ENCODE measurements around the gene ITM2C. TPM values are rescaled to one million over a fixed set of nuclear protein-coding genes. Genes with fewer than 3 reads are reported as not detected.

Gene ITM2C
- total and polyA plus RNA-seq, 2 of the 8 experiments (the other 6 are each of a cell fraction or from before 2014, with no cell fraction given), result 362 to 742 TPM

DNA sequence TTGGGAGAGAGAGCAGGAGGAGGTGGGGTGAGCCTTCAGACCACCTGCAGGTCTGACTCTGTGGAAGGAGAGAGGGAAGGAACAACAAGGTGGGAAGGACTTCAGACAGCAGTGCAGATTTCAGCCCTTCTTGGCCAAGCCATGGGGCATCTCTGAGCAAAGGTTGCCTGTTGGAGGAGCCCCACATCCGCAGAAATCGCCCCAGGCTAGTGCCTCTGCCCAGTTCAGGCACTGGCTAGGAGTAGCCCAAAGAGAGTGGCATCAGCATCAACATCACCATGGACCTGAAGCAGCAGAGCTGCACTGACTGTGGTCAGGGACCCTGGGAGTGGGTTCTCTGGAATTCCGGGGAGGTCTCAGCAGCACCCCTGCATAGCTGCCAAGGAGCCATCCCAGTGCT, 50.1 kb downstream of the ITM2C start:
- Histone ChIP-seq H4K5ac (ENCODE audit: insufficient read length, low read depth, low read length) (no peak overlapping the region), H3K4ac (replicated peaks; ENCODE audit: insufficient read length, low read depth, low read length) (no peak overlapping the region), H2AFZ (ENCODE audit: low read length) (no peak overlapping the region), H3K9ac (replicated peaks in 1 of 4; ENCODE audit: extremely low read depth in 1 of 4, low read depth in 3 of 4, low read length in 3 of 4) (no peak overlapping the region), H4K91ac (replicated peaks; ENCODE audit: insufficient read length, low read length) (peak overlapping the region; percentile 19), H3K36me3 (ENCODE audit: control insufficient read depth in 2 of 4, insufficient read depth in 4 of 4, low read length in 3 of 4) (no peaks in the 10 kb centered on the region), H2BK120ac (replicated peaks; ENCODE audit: low read depth, low read length) (no peak overlapping the region), H3K14ac (ENCODE audit: insufficient read length) (no peak overlapping the region), H2BK5ac (ENCODE audit: low read depth, low read length) (no peak overlapping the region), H3K27ac (ENCODE audit: low read depth, low read length) (no peak overlapping the region), H3K23ac (ENCODE audit: insufficient read length) (no peak overlapping the region), H2BK12ac (ENCODE audit: low read depth, low read length) (no peak overlapping the region), H3K4me3 (ENCODE audit: extremely low read depth in 1 of 4, insufficient read depth in 2 of 4, low read depth in 3 of 4, low read length in 4 of 4) (no peak overlapping the region), H2AK5ac (ENCODE audit: low read depth, low read length) (no peak overlapping the region), H3K27me3 (replicated peaks in 1 of 4; ENCODE audit: control insufficient read depth in 3 of 4, extremely low read depth in 1 of 4, insufficient read depth in 3 of 4, low read length in 3 of 4) (no peaks in the 10 kb centered on the region), H3K79me1 (ENCODE audit: low read depth, low read length) (no peaks in the 10 kb centered on the region), H2BK20ac (ENCODE audit: low read length) (no peak overlapping the region), H4K20me1 (replicated peaks in 1 of 2; ENCODE audit: control insufficient read depth in 1 of 2, insufficient read depth in 2 of 2, low read length in 2 of 2) (no peaks in the 10 kb centered on the region), H3K79me2 (ENCODE audit: control insufficient read depth in 1 of 2, insufficient read depth in 2 of 2, low read length in 2 of 2) (no peaks in the 10 kb centered on the region), H3K9me3 (ENCODE audit: insufficient read depth in 2 of 2, low read depth in 1 of 2, low read length in 1 of 2) (no peaks in the 10 kb centered on the region), H4K8ac (ENCODE audit: extremely low read depth, insufficient read depth, low read length) (no peak overlapping the region), H3K56ac (replicated peaks; ENCODE audit: insufficient read length, low read depth, low read length) (no peak overlapping the region), H3K23me2 (ENCODE audit: low read depth, low read length) (peaks cover 2% of the 10 kb centered on the region; the same call in 1 of the 2 replicates), H2BK15ac (ENCODE audit: low read length) (0 out of 2 replicates have a peak overlapping the region, but pooled peaks have one; percentile 51), H3K4me2 (ENCODE audit: insufficient read depth in 1 of 2, low read depth in 2 of 2, low read length in 2 of 2) (no peak overlapping the region), H3K18ac (ENCODE audit: extremely low read depth, low read length) (no peak overlapping the region), H3K4me1 (replicated peaks in 1 of 4; ENCODE audit: control insufficient read depth in 3 of 4, insufficient read depth in 4 of 4, low read length in 3 of 4) (no peaks in the 10 kb centered on the region)
- DNase-seq (ENCODE audit: low read depth in 1 of 2, low spot score in 2 of 2) (no peak), FAIRE-seq (no peak)
- TF ChIP-seq SRF (IDR thresholded peaks at IDR 0.05; ENCODE audit: low read depth, low read length) (no peak), SP2 (IDR thresholded peaks at IDR 0.05; ENCODE audit: low read length) (no peak), EGR1 (IDR thresholded peaks at IDR 0.05; ENCODE audit: borderline replicate concordance, low read depth, low read length) (no peak), CBX8 (IDR thresholded peaks at IDR 0.05; ENCODE audit: borderline replicate concordance, low read depth, low read length) (no peak), NRF1 (IDR thresholded peaks at IDR 0.05; ENCODE audit: low read depth, low read length) (no peak)
- 89% methylated on average over 3 of the region's 3 CpGs; no CpG with 5 or more reads in 1 of the 2 experiments for WGBS, 2 experiments (ENCODE audit: extremely low coverage in 1 of 2, insufficient coverage in 1 of 2, insufficient read length in 1 of 2, insufficient replicate concordance in 2 of 2, low coverage in 1 of 2, low lambda C conversion rate in 2 of 2, missing lambda C conversion rate in 1 of 2)
- ChIA-PET POLR2A (ENCODE audit: partially characterized antibody) (interaction anchor here (2.2 kb wide), 1 partner anchor 46 kb away, joined by 6 read pairs; no protein-coding TSS in a partner anchor), CTCF (ENCODE audit: partially characterized antibody) (interaction anchor here (0.7 to 5.3 kb wide), 7 partner anchors 10 to 92 kb away, joined by 3 to 43 read pairs (median 21); partner anchors contain the start of gene GPR55)
